ENCODE results near the gene DPYSL5. TPM values are rescaled to one million over a fixed set of nuclear protein-coding genes. Genes with fewer than 3 reads are reported as not detected.

DPYSL5 gene
- total and polyA plus RNA-seq, 10 of the 15 experiments (the other 5 are each of a cell fraction or from before 2014, with no cell fraction given), result not detected

DNA sequence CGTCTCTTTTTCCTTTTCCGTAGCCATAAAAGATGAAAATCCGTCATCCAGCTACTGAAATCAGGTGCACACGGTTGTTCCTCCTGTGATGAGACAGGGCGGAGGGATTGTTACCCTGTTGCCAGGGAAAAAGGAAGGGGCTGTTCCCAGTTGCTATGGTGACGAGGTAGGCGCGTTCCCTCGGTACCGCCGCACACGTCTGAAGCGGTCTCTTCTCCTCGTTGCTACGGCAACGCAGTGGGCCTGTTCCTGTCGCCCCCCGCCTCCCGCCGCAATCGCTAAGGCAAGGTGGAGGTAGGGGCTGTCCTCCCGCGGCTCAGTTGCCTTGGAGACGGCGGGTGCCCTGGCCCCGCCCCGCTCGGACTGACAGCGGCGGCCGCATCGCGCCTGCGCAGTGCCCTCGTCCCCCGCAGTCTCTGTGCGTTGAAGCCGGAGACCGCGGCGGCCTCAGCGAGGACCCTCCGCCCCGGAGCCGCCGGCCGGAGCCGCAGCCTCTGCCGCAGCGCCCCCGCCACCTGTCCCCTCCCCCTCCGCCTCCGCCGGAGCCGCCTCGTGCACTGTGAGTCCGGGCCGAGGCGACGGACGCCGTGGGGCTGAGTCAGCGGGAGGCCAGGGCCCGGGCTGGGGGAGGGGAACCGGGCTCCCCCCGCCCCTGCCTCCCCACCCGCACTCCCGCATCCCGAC lies 122.5 kb downstream of the DPYSL5 start, which contains the start of gene MAPRE3 (continued):
- TF ChIP-seq, protein P1, sequence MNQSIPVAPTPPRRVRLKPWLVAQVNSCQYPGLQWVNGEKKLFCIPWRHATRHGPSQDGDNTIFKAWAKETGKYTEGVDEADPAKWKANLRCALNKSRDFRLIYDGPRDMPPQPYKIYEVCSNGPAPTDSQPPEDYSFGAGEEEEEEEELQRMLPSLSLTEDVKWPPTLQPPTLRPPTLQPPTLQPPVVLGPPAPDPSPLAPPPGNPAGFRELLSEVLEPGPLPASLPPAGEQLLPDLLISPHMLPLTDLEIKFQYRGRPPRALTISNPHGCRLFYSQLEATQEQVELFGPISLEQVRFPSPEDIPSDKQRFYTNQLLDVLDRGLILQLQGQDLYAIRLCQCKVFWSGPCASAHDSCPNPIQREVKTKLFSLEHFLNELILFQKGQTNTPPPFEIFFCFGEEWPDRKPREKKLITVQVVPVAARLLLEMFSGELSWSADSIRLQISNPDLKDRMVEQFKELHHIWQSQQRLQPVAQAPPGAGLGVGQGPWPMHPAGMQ (IDR thresholded peaks at IDR 0.05; ENCODE audit: borderline replicate concordance), result no peak
- TF ChIP-seq MXI1 (IDR thresholded peaks at IDR 0.05; ENCODE audit: low read depth, low read length) (peak; percentile 87), SREBF1 (IDR thresholded peaks at IDR 0.05; ENCODE audit: low read length) (no peak), EGR1 (IDR thresholded peaks at IDR 0.05; ENCODE audit: borderline replicate concordance in 1 of 2, low read depth in 2 of 2, low read length in 2 of 2) (no peak), BRCA1 (IDR thresholded peaks at IDR 0.05; ENCODE audit: low read depth, low read length) (no peak), CHD1 (IDR thresholded peaks at IDR 0.05; ENCODE audit: low read depth, low read length) (no peak), NFYA (IDR thresholded peaks at IDR 0.05; ENCODE audit: borderline replicate concordance, low read depth, low read length) (no peak), PAX8 (IDR thresholded peaks at IDR 0.05) (no peak), RAD21 (IDR thresholded peaks at IDR 0.05; ENCODE audit: insufficient read depth, low read depth, low read length) (no peak), TARDBP (IDR thresholded peaks at IDR 0.05; ENCODE audit: borderline replicate concordance) (no peak), STAT1 (conservative IDR thresholded peaks at IDR 0.05) (no peak)
- TF ChIP-seq, protein P2, sequence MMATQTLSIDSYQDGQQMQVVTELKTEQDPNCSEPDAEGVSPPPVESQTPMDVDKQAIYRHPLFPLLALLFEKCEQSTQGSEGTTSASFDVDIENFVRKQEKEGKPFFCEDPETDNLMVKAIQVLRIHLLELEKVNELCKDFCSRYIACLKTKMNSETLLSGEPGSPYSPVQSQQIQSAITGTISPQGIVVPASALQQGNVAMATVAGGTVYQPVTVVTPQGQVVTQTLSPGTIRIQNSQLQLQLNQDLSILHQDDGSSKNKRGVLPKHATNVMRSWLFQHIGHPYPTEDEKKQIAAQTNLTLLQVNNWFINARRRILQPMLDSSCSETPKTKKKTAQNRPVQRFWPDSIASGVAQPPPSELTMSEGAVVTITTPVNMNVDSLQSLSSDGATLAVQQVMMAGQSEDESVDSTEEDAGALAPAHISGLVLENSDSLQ (IDR thresholded peaks at IDR 0.05), result peak; percentile 87
- TF ChIP-seq, protein P3, sequence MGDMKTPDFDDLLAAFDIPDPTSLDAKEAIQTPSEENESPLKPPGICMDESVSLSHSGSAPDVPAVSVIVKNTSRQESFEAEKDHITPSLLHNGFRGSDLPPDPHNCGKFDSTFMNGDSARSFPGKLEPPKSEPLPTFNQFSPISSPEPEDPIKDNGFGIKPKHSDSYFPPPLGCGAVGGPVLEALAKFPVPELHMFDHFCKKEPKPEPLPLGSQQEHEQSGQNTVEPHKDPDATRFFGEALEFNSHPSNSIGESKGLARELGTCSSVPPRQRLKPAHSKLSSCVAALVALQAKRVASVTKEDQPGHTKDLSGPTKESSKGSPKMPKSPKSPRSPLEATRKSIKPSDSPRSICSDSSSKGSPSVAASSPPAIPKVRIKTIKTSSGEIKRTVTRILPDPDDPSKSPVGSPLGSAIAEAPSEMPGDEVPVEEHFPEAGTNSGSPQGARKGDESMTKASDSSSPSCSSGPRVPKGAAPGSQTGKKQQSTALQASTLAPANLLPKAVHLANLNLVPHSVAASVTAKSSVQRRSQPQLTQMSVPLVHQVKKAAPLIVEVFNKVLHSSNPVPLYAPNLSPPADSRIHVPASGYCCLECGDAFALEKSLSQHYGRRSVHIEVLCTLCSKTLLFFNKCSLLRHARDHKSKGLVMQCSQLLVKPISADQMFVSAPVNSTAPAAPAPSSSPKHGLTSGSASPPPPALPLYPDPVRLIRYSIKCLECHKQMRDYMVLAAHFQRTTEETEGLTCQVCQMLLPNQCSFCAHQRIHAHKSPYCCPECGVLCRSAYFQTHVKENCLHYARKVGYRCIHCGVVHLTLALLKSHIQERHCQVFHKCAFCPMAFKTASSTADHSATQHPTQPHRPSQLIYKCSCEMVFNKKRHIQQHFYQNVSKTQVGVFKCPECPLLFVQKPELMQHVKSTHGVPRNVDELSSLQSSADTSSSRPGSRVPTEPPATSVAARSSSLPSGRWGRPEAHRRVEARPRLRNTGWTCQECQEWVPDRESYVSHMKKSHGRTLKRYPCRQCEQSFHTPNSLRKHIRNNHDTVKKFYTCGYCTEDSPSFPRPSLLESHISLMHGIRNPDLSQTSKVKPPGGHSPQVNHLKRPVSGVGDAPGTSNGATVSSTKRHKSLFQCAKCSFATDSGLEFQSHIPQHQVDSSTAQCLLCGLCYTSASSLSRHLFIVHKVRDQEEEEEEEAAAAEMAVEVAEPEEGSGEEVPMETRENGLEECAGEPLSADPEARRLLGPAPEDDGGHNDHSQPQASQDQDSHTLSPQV (IDR thresholded peaks at IDR 0.05), result no peak
- TF ChIP-seq, protein P4, sequence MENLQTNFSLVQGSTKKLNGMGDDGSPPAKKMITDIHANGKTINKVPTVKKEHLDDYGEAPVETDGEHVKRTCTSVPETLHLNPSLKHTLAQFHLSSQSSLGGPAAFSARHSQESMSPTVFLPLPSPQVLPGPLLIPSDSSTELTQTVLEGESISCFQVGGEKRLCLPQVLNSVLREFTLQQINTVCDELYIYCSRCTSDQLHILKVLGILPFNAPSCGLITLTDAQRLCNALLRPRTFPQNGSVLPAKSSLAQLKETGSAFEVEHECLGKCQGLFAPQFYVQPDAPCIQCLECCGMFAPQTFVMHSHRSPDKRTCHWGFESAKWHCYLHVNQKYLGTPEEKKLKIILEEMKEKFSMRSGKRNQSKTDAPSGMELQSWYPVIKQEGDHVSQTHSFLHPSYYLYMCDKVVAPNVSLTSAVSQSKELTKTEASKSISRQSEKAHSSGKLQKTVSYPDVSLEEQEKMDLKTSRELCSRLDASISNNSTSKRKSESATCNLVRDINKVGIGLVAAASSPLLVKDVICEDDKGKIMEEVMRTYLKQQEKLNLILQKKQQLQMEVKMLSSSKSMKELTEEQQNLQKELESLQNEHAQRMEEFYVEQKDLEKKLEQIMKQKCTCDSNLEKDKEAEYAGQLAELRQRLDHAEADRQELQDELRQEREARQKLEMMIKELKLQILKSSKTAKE (IDR thresholded peaks at IDR 0.05; ENCODE audit: low read depth, poor library complexity, severe bottlenecking), result no peak
- TF ChIP-seq, protein P5, sequence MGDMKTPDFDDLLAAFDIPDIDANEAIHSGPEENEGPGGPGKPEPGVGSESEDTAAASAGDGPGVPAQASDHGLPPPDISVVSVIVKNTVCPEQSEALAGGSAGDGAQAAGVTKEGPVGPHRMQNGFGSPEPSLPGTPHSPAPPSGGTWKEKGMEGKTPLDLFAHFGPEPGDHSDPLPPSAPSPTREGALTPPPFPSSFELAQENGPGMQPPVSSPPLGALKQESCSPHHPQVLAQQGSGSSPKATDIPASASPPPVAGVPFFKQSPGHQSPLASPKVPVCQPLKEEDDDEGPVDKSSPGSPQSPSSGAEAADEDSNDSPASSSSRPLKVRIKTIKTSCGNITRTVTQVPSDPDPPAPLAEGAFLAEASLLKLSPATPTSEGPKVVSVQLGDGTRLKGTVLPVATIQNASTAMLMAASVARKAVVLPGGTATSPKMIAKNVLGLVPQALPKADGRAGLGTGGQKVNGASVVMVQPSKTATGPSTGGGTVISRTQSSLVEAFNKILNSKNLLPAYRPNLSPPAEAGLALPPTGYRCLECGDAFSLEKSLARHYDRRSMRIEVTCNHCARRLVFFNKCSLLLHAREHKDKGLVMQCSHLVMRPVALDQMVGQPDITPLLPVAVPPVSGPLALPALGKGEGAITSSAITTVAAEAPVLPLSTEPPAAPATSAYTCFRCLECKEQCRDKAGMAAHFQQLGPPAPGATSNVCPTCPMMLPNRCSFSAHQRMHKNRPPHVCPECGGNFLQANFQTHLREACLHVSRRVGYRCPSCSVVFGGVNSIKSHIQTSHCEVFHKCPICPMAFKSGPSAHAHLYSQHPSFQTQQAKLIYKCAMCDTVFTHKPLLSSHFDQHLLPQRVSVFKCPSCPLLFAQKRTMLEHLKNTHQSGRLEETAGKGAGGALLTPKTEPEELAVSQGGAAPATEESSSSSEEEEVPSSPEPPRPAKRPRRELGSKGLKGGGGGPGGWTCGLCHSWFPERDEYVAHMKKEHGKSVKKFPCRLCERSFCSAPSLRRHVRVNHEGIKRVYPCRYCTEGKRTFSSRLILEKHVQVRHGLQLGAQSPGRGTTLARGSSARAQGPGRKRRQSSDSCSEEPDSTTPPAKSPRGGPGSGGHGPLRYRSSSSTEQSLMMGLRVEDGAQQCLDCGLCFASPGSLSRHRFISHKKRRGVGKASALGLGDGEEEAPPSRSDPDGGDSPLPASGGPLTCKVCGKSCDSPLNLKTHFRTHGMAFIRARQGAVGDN (IDR thresholded peaks at IDR 0.05), result 0 out of 2 replicates have a peak, but pooled peaks have one; percentile 17

Data from GM12878 (cell line).